Neural progenitor cell (in vitro differentiated cells): ENCODE measurements around the gene PCDHB3.
"Not testable (repeated sequence)": the region's sequence is repeated elsewhere in the genome, so short reads cannot be mapped to it uniquely, and the experiment has no call there.

Experiments
- EZH2 ChIP-seq: fragments of 200-600 bp; sonication (generic); IDR thresholded peaks from 2 replicates; pipeline ENCODE4 v1.6.1; 2017; ENCODE audit warnings: antibody characterized with exemption, mild to moderate bottlenecking, moderate library complexity
- EZH2phosphoT487 ChIP-seq: fragments of 200-600 bp; sonication (generic); IDR thresholded peaks from 2 replicates; pipeline ENCODE4 v1.6.1; 2017; ENCODE audit warnings: antibody characterized with exemption
- TF ChIP-seq, protein P1 (sequence below): fragments of 200-600 bp; sonication (generic); IDR thresholded peaks from 2 replicates; pipeline ENCODE4 v1.5.1; 2017; ENCODE audit warnings: antibody characterized with exemption, mild to moderate bottlenecking

DNA sequence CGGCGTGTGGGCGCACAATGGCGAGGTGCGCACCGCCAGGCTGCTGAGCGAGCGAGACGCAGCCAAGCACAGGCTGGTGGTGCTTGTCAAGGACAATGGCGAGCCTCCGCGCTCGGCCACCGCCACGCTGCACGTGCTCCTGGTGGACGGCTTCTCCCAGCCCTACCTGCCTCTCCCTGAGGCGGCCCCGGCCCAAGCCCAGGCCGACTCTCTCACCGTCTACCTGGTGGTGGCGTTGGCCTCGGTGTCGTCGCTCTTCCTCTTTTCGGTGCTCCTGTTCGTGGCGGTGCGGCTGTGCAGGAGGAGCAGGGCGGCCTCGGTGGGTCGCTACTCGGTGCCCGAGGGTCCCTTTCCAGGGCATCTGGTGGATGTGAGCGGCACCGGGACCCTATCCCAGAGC is 51.8 kb downstream of the PCDHB3 start:
- TF ChIP-seq EZH2, EZH2phosphoT487: not testable (repeated sequence)
- TF ChIP-seq, protein P1, sequence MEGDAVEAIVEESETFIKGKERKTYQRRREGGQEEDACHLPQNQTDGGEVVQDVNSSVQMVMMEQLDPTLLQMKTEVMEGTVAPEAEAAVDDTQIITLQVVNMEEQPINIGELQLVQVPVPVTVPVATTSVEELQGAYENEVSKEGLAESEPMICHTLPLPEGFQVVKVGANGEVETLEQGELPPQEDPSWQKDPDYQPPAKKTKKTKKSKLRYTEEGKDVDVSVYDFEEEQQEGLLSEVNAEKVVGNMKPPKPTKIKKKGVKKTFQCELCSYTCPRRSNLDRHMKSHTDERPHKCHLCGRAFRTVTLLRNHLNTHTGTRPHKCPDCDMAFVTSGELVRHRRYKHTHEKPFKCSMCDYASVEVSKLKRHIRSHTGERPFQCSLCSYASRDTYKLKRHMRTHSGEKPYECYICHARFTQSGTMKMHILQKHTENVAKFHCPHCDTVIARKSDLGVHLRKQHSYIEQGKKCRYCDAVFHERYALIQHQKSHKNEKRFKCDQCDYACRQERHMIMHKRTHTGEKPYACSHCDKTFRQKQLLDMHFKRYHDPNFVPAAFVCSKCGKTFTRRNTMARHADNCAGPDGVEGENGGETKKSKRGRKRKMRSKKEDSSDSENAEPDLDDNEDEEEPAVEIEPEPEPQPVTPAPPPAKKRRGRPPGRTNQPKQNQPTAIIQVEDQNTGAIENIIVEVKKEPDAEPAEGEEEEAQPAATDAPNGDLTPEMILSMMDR, result not testable (repeated sequence)
